GM19099 (cell line): ENCODE data around the gene PPP2R5E.
A peak's percentile ranks its signal among the peaks of the same experiment; 100 is the strongest.

ENCODE experiments used
- POLR2A ChIP-seq: IDR thresholded peaks from 3 replicates; pipeline ENCODE4 v1.6.1; 2011; ENCODE audit warnings: low read depth; ENCODE audit not compliant: insufficient read length; ENCODE audit errors: extremely low read depth

PPP2R5E gene

DNA sequence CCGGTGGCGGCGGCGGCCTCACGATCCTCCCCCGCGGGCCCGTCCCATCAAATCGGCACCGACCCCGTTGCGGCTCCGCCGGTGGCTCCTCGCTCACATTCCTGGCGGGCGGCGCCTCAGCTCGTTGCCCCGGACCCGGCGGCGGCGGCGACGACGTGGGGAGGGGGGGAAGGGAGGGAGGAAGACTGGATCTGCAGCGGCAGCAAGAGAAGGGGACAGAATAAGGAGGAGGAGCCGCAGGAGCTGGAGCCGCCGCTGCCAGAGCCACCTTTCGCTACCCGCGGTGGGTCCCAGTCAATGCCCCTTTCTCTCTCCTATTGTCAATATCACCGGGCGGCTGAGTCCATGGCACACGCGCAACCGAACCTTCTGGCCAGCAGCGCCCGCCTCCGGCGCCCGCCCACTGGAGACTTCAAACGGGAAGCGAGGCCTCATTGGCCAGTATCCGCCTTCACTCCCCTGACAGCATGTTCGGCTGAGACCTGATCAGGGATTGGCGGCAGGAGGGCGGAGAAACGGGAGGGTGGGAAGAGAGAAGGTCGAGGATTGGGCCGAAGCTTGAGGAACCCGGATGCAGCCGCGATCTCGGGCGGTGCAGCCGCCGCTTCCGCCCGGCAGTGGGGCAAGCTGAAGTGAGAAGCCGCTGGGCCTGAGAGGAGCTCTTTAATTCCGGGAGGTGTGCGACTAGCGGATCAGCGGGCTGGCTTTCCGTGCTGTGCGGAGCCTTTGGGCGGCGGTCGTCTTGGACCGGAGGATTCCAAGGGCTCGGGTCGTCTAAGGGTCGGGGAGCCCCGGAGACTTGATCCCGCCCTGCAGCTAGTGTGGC, at the start of gene PPP2R5E:
TSS of gene PPP2R5E (minus strand) at position 378 of the 826 bp plus-strand sequence. CDS start 3,692 bp downstream, outside the sequence.
- TF ChIP-seq POLR2A: peak; percentile 94

DNA sequence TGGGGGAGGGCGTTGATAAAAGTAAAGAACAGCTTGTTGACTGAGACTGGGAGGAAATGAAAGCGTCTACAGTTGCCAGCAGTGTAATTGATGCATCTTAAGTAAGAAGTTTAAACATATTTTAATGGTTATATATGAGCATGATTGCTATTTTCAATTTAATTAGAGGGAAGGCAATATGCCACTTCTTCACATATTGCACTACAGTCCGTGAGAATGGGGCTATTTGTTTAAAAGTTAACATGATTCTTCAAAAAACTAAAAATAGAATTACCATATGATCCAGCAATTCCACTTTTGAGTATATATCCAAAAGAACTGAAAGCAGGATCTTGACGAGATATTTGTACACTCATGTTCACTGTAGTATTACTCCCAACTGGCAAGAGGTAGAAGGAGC, 38.3 kb upstream of the PPP2R5E start:
- TF ChIP-seq POLR2A: no peak

DNA sequence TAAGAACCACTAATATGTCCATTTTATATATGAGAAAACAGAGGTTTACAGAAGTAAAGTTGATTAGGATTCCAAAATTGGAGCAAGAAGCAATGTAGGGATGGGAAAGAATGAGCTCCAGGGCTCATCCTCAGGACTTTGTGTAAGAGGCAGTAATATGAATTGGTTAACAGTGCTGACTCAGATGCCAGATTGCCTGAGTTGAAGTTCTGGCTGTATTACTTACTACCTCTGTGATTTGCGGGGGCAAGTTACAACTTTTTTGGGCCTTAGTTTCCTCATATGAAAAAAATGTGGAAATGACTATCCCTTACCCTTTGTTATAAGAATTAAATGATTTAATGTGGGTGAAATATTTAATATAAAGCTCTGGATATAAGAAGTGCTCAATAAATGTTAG, 35.1 kb upstream of the PPP2R5E start:
- no peak for TF ChIP-seq POLR2A

DNA sequence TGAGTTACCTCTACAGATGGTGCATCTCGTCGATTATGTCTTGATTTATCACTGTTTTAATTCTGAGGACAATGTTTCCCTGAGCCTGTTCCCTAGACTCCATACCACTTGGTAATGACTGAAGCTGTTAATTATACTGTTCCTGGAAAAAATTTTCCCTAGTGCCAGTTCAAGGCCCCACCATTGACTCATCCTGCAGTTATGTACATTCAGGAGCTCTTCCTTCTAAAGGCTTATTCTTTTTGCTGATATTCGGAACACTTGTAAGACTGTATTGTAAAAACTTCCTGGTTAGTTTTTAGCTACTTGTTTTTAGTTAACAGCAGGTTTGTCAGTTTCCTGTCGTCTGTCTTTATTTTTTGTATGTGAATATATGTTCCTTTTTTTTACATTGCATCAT, 30.4 kb upstream of the PPP2R5E start:
- TF ChIP-seq POLR2A: no peak

DNA sequence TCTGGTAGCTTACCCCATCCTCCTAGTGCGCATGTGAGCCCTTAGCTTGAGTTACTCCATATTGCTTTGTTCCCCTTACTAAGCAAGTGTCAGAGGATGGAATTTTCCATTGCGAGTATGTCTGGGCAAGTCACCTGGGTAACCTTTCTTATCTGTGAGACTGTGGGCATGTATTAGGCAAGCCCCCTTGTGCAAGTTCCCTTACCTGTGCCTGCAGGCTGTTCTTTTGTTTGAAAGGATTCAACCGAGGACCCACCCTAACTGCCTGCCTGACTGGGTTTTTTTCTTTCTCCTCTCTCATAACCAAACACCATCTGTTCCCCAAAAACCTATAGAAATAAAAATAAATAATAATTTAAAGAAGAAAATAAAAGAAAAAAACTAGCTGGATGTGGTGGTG, 22.3 kb upstream of the PPP2R5E start:
- TF ChIP-seq POLR2A: no peak

DNA sequence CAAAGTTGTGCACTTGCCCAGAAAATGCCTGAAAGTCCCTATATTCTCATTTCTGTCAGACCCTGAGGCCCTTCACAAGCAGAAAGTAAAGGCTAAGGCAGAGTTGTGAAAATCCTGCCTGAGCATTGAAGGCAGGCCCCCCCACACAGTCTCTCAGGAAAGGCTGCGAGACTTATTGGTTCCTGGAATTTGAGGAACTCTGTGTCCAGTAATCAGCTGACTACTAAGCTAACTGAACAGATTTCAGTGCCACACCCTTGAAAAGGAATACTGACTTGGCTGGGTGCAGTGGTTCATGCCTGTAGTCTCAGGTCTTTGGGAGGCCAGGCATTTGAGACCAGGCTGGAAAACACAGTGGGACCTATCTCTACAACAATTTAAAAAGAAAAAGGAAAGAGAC, 21.1 kb upstream of the PPP2R5E start:
- no peak for TF ChIP-seq POLR2A

DNA sequence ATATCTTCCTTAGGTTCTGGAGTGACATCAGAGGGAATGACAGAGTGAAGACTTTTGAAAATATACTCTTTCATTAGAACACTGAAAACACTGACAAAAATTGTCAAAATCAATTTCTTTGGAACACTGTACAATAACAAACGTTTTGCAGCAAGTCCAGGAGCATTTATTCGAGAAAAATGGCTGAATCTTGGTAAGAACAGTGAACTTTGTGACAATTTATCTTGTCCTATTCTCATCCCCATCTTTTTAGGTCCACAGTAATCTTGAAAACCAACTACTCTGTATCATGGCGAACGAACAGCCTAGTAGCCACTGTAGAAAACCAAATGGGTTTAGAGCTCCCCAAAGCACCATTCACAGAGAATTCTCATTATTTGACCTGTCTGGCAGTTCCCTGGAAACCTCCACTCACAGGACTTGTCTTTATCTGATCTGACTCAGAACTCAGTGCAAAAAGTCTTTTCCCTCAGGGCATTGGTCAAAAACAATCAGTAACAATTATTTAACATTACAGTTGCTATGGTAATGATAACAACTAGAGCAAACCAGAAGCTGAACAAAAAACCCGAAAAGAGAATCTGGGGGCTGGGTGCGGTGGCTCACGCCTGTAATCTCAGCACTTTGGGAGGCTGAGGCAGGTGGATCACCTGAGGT, 20.3 kb upstream of the PPP2R5E start:
- TF ChIP-seq POLR2A: no peak

DNA sequence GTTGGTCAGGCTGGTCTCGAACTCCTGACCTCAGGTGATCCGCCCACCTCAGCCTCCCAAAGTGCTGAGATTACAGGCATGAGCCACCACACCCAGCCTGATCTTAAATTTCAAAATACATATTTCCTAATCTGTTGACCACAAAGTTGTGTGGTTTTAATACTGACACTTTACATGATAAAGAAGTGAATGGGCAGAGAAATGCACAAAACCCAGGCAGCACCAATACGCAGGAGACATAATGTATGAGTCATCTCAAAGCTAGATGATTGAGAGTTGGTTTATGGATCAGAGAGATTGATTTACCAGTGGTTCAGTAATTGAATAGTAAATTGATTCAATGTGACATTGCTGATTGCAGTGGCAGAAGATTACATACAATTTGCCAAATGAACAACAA, 19.2 kb upstream of the PPP2R5E start:
- TF ChIP-seq POLR2A: no peak

DNA sequence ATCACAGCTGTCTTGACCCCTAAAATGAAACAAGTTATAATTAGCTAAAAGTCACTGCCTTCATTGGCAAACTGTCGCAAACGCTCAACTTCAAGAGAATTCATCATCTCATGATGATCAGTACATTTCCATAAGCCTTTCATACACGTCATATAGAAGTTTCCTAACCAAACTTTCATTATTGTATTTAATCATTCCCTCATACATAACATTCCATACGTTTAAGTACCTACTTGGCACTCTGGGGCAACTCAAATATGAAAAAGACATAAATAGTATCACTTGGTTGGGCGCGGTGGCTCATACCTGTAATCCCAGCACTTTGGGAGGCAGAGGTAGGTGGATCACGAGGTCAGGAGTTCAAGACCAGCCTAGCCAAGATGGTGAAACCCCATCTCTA, 12.4 kb upstream of the PPP2R5E start:
- no peak for TF ChIP-seq POLR2A

DNA sequence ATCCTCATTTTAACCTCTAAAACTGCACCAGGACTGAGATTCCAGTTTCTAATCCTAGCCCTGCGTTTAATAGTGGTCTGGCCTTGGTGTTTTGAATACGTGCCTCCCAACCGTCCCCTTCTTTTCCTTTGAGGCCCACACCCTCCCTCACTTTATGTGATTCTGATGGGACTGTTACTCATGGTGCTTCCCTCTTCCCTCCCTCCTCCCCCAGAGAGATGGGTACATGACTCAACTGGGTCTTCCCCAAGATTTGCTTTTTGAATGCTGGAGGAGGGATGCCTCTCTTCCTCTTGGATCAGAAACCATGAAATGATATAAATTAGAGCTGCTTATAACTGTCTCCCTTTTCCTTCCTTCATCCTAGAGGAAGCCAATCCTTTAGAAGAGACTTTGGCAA, 8.2 kb upstream of the PPP2R5E start:
- TF ChIP-seq POLR2A: no peak

DNA sequence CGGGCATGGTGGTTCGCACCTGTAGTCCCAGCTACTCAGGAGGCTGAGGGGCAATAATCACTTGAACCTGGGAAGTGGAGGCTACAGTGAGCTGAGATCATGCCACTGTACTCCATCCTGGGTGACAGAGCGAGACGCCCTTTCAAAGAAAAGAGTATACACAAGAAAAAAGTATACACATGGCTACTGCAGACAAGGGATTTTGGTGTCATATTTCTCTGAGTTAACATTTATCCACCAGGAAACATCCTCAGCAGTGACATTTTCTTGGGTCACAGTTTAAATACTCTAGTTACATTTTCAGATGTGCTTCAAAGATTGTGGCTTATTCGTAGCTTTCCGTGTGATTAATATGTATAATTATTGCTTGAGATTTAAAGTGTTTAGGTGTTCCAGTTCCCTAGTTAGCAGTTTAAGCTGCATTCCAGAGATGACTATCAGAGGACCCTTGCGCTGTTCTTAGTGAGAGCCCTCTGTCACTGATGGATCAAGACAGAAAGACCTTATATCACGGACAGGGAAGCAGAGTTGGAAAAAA, 4.7 kb upstream of the PPP2R5E start:
- TF ChIP-seq POLR2A: no peak

DNA sequence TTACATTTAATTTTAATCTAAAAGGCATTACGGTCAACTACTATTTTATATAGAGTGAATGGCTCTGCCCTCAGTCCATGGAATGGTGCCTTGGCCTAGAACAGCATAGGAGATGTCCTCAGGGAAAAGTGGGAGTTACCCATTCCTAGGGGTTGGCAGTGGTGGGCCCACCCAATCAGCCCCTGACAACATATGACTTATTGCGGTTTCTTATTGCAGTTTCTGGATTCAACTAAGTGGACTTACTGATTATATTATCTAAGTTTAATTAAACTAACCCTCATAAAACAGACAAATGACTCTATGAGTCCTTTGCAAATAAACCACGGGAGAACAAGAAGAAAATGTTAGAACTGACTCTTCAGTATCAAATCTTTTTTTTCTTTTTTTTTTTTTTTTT, 2.3 kb upstream of the PPP2R5E start:
- TF ChIP-seq POLR2A: no peak

DNA sequence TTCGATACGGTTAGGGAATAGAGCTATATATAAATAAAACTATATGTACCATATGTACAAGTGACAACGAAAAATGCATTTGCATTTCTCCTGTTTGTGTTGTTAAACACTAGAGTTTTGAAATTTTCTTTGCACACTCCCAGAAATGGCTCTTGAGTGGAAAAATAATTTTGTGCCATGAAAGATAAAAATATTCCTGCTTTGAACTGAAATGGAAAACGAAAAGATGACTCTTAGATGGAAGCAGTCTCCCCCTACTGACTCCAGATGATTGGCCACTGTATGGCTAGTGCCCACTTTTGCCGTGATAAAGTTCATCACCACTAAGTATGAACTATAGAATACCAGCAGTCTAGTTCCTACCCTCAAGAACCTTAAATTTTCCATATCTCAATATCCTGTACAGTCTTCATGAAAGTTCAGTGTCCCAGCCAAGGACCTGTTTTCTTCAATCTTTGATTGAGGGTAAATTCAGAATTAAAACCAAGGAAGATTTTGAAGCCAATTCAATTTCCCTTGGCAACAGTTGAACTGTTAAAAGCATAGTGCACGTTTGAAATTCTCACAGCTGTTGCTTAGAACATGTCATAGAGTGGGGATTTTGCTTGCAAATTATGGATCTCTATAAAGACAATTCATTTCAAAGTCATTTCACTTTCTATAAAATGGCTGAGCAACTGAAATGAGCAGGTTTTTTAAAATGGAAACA, 1.6 kb upstream of the PPP2R5E start:
- TF ChIP-seq POLR2A: no peak

DNA sequence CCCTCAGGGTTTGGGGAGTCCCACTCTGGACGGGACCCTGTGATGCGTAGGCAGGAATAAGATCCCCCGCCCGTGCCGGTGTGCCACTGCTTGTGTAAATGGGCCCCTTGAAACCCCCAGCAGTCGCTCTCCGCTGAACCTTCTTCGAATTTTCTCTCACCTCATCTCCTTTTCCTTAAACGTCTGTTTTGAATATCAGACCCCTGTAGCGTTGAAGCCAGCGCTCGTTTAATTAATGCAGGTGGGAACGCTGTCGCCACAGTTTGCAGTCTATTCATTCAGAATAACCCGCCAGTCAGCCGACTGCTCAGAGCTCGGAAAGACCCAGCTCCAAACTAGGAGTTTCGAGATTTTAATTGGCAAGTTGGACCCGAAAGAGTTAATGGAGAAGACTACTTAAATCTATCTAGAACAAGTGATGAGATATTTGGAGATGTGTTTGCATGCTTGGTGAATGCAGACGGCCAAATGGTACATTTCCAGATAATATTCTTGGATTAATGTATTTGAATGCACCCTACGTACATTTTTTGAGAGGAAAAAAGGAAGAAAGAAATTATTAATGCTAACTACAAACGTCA, 739 bp upstream of the PPP2R5E start:
- no peak for TF ChIP-seq POLR2A
